NOMO-1 treated with dmso at 0.1 percent for 144 hours (cell line): ENCODE data around the gene CD207.
"Not testable (repeated sequence)": the region's sequence is repeated elsewhere in the genome, so short reads cannot be mapped to it uniquely, and the experiment has no call there.

Experiments used
- DNase-seq: peaks from one replicate; lab custom pipeline; 2025; ENCODE audit not compliant: unreplicated experiment; lab: John Stamatoyannopoulos, UW

Gene CD207

DNA sequence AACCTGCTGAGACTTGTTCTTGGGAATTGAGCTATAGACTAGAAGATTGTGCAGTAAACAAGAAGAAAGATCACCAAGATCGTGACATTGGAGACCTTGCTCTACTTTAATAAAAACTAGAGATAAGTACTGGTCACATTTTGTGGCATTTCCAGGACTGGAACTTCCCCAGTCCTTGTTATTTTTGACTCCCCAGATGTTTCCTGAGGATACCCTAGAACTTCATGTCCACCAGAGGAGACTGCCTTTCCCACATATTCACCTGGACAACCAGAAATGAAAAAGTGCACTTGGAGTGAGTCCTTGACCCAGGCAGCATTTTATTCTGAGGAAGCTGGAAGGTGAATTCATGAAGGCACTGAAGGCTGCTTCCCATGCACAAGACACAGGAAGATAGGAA lies 5.7 kb downstream of the CD207 start:
- DNase-seq: no peak

DNA sequence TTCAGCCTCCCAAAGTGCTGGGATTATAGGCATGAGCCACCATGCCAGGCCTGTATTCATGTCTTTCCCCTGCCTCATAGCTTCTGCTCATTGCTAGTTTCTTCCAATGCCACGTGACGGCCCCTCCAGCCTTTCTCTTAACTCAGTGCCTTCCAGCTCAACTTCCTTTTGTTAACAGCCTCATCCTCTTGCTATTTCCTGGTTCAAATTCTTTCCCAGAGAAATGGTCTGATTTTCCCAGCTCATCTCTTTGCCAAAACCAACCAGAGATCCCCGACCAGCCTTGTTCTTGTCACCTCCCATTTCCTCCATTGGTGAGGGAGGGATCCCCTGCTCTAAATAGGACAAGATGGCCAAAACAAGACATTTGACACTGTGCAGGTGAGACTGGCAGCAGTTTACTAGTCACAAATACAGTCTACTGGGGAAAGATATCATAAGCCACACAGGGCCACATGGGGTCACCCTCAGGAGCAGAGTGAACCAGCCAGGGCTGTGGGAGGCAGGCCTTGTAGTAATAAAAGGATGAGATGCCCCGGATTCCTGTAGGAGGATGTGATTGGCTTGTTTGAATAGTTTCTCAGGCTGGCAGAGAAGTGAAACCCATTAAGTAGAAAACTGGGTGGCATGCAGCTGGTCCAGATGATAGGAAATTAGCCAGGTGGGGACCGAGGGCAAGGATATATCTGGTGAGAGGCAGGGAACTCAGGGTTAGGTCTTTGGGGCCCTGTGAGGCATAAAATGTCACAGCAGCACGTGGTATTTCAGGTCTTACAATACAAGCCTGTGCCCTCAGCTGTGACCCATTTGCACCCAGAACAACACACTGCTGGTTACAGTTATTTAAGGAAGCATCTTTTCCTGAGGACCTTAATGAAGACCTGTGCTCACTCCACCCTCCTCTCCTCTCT lies 6.4 kb downstream of the CD207 start:
- DNase-seq: no peak

DNA sequence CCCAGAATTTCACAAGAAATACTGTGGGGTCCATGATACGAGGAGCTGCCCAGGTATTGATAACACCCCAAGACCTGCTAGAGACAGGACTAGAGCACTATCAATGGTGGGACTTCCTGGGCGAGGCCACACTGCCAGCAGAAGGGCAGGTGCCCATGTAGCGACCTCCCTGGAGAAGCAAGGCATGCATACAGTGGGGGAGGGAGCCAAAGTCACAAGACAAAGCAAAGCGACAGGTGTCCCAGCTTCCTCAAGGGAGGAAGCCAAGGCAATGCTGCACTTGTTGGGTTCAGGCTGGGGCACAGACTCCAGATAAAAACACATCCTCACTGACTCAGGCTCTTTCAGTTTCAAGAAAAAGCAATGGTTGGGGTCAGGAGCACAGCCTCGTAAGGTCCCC lies 7.5 kb downstream of the CD207 start:
- no peak for DNase-seq

DNA sequence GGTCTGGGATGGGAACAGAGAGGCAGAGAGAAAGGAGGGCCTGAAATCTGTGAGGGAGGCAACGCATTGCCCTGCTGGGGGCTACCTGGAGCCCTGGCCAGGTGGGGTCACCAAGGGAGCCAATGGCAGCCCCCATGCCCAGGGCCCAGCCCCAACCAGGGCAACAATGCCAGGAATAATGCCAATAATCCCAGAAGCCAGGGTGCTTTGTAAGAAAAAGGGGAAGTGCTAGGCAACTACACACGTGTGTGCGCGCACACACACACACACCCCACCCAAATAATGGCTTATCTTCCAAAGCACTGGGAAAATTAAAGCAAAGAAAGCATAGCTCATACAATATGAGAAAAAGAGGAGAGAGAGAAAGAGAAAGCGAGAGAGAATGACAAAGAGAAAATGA lies 8.2 kb downstream of the CD207 start:
- no peak for DNase-seq

DNA sequence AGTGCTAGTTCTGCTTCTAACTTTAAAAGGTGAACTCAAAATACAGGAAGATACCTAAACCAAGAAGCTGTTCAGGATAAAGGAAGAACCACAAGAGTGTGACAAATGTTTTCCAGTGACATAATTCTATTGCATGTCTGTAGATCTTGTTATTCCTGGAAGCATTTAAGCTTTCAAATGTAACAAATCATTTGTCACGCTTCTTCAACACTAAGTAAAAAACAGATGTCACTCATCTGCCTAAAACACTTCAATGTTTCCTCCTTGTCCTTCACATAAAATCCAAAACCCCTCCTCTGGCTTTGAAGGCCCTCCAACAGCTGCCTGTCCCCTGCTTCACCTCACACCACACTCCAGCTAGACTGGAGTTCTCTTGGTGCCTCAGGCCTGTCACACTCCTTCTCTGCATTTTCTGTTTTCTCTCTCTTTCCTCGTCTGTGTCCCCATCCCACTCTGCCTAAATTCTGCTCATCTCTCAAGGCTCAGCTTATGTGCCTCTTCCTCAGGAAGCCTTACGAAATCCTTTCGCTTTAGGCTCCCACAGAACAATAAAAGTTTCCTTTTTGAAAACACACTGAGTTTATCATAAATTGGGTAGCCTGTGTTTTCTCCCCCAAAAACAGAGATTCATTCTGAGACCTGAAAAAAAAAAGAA lies 8.8 kb downstream of the CD207 start:
- DNase-seq: no peak

DNA sequence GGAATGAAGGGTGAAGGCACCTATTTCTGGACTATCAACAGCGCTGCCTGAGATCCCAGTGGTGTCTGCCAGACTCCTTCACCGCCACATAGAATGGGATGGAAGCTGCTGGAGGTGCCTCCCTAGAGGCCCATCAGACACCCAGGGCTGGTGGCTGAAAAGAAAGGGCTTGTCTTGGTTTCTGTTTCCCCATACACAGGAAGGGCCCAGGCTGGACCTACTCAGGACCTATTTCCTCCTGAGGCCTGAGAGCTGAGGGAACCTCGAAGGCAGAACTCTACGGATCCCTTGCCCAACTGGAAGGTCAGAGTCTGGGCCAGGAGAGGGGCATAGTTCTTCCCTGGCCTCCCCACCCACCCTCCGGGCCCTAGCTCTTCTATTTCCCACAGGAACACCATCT lies 12.4 kb downstream of the CD207 start:
- no peak for DNase-seq

DNA sequence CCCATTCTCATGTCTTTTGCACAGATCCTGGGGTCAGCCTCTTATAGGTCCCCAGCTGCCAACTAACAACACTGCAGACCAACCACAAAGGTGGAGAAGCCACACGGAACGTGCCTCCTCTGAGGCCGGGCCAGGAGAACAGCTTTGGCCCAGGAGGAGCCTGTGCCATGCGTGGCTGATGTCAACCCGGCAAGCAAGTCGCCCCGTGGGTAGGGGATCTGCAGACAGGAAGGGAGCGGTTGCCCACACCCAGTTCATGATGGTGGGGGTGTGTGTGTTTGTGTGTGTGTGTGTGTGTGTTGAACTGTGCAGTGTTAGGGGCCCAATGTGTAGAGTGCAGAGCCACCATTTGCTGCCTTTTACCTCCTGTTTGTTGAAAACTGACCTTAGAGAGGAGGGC lies 12.8 kb downstream of the CD207 start:
- DNase-seq: no peak

DNA sequence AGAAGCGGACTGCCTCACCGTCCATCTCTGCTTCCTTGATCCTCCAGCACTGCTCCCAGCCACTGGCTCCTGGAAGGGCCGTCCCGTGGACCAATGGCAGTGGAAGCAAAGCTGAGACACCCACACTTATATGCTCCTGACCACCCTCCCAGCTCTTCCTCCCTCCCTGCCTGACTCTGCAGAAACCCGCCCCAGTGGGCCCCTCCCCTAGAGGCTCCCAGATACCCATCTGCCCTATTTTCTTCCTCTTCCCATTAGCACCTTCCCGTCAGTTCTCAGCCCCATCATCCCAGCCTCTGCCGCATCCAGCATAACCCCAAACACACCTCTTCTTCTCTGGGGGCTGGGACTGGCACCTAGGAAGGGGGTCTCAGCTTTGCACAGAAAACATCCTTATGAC lies 15.1 kb downstream of the CD207 start, which contains the start of gene CLEC4F:
Gene CLEC4F (minus strand): TSS at position 101 of the 400 bp plus-strand sequence. CDS start 76 bp downstream, at position 25.
- no peak for DNase-seq

DNA sequence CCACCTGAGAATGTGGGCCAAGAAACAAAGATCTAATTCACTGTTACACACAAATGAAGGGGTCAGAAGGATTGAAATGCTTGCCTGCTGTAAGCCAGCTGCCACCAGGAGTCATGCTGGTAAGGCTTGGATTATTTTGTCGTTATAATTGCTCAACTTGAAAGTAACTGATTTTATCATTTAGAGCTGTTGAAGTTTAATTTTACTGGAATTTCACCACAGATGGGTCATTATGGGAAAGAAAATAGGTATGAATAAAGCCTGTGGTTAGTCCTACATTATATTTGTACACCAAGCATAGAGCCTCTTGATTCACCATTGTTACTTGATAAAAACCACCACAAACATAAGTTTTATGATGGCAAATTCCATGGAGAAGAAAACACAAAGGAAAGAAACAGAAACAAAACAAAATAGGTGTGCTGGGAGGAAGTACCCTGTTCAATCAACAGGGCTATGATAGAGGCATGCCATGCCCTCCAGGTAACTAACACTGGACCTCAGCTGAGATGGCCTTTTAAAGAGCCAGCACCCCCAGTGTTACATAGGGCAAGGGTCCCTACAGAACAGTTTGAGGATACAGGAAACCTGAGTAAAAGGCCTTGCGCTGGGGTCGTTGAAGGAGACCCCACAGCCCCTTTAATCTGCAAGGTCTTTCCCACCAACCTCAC lies 18.2 kb downstream of the CD207 start:
- peak; percentile 3 for DNase-seq

DNA sequence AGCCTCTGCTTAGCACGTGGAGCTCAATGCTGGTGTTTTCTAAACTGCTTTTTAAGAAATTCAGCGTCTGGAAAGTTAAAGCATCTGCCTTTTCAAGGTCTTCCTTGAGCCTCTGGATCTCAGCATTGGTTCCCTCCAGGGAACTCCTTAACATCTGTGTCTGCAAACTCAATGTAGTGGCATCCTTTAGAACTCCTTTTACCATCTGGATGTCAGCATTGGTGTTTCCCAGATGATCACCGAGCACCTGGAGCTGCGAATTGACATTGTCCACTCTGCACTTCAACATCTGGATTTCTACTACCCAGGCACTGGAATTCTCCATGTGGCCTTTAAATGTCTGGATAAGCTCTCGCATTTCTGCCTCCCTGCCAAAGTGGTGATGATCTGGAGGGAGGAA lies 18.9 kb downstream of the CD207 start:
- no peak for DNase-seq

DNA sequence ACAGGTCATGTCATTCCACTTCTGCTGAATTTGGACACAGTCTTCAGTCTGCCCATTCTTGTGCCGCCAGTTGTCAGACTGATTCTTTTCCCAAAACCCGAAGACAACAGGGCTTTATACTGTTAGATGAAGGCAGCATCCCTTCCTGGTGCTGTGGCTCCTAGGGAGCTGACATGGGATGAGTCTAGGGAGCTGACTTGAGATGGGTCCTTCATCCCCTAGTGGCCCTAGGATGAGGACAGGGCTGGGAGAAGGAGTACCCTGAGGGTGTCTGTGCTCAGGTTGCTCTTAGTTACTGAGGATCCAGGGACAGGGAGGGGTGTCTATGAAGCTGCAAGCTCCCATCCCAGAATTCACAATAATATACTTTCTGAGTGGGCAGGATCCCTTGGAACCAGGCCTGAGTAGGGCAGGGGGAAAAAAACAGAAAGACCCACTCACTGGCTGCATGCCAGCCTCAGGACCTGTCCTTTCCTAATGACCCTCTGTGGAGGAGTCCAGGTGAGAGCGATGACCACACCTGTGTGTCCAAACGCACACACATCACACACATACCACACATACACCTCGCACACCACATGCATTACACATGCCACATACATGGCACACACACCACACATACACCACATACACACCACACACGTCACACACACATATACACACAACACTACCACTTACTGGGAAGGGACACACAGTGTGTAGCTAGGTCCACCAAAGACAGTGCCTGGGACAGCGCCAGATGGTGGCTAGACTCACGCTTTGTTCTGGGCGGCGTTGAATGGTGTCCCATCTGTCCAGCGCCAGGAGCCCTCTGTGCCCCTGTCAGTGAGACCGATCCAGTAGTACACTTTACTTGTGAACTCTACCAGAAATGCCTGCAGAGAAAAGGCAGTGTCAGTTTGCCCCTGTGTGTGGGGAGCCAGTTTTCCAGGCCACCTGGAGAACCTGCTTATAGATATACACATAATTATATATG lies 26.3 kb downstream of the CD207 start:
- no peak for DNase-seq

DNA sequence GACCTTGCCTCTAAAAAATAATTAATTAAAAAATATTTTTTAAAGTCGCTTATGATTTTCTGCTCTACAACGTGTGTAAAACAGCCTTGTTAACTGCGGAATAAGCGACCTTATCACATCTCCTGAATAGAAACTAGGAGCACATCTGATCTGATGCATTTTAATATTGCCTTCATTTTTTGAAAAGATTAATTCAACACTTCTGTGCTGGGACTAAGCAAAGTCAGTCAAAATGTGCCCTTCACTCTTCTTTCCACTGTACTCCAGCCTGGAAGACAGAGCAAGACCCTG lies 27.8 kb downstream of the CD207 start:
- no peak for DNase-seq

DNA sequence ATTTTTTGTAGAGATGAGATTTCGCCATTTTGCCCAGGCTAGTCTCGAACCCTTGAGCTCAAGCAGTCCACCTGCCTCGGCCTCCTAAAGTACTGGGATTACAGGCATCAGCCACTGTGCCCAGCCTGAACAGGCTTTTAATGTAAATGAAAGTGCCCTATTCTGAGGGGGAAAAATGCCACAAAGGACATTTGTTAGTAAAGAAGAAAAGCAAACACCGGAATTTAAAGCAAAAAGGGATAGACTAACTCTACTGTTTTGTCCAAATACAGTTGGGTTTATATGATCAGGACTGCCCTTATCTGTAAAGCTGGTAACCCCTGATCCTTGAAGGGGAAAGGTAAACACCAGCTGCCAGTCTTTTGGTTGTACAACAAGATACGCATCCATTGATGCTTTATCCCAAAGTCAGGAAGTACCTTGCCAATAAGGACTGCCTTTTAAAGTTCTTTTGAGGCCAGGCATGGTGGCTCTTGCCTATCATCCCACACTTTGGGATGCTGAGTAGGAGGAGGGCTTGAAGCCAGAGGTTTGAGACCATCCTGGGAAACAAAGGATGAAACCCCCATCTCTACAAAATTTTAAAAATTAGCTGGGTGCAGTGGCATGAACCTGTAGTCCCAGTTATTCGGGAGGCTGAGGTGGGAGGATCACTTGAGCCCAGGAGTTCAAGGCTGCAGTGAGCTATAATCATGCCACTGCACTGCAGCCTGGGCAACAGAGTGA lies 28.4 kb downstream of the CD207 start:
- DNase-seq: no peak

DNA sequence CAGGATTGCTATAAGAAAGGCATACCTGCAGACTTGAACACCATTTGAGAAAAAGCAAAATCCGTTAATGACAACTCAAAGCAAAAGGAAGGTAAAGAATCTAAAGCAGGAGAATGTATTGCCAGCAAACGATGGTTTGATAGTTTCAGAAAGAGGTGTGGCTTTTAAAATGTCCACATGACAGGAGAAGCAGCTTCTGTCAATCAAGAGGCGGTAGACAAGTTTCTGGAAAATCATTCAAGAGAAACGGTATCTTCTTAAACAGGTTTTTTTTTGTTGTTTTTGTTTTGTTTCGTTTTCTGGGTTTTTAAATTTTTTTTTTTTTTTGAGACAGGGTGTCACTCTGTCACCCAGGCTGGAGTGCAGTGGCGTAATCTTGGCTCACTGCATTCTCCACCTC lies 29.0 kb downstream of the CD207 start:
- DNase-seq: no peak

DNA sequence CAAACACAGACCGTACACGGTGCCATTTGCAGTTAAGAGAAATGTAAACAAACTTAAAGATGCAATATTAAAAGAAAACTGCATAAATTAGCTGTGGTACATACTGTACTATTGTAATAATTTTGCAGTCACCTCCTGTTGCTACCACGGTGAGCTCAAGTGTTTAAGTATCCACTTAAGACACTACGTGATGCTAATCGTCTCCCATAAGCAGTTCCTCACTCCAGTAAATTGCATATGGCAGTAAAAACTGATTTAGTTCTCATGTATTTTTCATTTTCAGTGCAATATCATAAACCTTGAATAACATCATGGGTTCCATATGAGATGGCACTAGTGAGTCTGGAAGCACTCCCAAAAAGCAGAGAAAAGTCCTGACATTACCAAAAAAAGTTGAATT lies 29.6 kb downstream of the CD207 start:
- no peak for DNase-seq

DNA sequence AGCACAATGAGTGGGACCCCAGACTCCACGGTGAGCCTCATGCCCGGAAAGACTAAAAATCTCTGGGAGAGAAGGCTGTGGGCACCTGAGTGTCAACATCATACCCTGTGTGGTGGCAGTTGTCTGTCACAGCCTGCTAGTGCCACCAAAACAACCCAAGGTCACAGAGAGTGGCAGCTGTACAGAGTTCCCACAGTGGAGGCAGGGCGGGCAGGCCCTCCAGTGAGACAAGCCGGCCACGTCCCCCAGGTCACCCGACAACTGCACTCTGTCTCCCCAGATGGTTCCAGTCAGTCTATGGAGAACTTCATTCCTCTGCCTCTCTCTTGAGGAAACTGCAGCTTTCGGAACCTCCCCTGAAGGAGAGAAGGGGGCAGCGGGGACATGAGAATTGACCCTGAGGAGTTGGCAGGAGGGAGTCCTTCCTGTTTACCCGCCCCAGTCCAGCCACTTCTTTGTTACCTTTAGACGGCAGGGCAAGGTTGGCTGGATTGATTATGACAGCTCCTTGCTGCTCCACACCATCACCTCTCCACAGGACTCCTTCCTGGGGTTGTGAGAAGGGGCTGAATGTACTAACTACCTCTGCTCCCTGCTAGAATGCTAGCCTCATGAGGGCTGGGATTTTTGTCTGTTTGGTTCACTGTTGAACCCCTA lies 33.9 kb downstream of the CD207 start:
- DNase-seq: no peak

DNA sequence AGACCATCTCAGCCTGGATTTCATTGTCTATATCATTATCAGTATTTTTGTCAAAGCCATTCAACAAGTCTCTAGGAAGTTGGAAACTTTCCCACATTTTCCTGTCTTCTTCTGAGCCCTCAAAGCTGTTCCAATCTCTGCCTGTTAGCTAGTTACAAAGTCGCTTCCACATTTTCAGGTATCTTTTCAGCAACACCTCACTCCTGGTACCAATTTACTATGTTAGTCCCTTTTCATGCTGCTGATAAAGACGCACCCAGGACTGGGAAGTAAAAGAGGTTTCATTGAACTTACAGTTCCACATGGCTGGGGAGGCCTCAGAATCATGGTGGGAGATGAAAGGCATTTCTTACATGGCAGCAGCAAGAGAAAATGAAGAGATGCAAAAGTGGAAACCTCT lies 35.9 kb downstream of the CD207 start:
- DNase-seq: no peak

DNA sequence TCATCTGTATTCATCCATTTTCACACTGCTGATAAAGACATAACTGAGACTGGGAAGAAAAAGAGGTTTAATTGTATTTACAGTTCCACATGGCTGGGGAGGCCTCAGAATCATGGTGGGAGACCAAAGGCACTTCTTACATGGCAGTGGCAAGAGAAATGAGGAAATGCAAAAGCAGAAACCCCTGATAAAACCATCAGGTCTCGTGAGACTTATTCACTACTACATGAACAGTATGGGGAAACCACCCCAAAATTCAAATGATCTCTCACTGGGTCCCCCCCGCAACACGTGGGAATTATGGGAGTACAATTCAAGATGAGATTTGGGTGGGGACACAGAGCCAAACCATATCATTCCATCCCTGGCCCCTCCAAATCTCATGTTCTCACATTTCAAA lies 37.6 kb downstream of the CD207 start:
- not testable (repeated sequence) for DNase-seq

DNA sequence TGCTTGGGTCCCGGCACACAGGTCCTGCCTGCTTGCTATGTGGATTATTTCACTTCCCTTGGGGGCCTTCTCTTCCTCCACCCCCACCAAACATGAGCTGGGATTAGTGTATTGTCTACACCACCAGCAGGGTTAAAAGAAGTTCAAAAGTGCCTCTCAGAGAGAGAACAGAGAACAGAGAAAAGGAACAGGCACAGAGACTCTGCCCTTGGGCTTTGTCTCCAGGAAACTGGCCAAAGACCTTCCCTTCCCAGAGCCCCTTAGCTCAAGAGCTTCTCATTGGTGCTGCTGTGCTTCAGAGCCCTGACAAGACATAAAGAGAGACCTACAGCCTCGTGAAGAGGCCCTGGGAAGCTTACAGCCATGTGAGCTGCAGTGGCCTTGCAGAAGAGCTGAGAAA lies 38.1 kb downstream of the CD207 start:
- no peak for DNase-seq

DNA sequence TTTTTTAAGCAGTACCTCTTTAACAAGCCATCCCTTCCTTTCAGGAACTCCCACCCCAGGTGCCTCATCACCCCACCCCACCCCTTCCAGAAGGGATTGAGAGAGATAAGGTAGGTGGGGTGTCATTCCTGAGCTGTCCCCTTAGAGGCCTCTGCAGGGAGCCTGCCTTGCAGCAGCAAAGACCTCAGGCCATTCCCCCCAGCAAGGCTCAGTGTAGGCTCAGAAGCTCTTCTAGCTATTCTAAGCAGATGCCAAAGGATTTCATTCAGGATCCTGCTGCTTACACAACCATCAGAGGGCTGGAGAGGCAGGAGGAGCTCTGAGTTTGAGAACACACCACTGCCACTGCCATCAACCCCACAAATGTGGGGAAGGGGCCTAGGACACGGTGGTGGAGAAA lies 39.4 kb downstream of the CD207 start:
- no peak for DNase-seq
